ENCODE measurements around the gene AJUBA.

Gene AJUBA

DNA sequence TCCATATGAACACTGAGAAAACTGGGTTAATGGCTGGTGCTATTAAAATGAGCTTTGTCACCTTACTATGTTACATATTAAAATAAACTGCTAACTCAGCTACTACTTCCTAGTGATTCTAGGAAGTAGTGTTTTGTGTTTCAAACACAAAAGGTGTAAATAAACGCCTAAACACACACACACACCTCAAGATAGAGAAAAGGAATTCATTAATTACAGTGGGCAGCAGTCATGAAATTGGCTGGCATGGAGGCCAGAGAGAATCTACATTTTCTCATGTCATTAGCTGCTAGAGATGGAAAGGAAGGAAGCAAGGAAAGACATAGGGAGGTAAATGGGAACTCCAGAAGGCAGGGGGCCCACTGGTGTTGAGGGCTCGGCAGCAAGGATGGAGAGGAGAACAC is 52.4 kb downstream of the AJUBA start:
- DNase-seq: no peak

DNA sequence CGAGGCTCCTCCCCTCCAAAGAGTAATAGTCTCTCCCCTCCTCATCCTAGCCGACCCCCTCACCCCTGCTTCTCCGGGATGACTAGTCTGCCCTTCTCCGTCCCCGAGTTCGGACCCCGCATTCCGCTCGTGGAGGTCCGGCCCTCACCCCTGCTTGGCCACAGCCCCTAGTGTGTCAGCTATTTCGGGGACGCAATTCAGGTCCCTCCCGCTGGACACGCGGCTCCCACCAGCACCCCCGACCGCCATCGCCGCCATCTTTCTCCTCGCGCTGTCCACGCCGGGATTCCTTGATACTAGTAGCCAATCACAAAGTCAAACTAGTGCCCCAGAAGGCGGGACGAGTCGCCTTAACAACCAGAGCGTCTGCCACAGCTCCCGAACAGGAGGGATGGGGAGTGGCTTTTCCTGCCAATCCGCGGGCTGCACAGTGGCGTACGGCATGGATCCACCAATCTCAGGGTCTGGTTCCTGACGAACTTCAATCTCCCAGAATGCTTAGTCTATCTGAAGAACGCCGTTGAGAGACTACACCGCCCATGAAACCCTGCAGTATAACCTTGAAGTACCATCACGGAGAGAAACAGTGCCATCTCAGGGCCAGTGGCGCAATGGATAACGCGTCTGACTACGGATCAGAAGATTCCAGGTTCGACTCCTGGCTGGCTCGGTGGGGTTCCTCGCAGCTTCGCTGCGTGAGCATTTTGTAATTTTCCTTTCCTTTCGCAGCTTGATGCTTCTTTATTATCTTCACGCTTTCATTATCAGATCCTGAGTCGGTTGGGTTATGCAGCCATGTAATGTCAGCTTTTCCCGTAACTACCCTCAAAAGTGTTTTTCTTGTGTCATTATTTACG is 53.0 kb downstream of the AJUBA start, which contains the start of gene PRMT5:
Gene PRMT5 (minus strand): TSS at position 273 of the 857 bp plus-strand sequence. CDS start 15 bp downstream, at position 258.
- peak; percentile 98 for DNase-seq

DNA sequence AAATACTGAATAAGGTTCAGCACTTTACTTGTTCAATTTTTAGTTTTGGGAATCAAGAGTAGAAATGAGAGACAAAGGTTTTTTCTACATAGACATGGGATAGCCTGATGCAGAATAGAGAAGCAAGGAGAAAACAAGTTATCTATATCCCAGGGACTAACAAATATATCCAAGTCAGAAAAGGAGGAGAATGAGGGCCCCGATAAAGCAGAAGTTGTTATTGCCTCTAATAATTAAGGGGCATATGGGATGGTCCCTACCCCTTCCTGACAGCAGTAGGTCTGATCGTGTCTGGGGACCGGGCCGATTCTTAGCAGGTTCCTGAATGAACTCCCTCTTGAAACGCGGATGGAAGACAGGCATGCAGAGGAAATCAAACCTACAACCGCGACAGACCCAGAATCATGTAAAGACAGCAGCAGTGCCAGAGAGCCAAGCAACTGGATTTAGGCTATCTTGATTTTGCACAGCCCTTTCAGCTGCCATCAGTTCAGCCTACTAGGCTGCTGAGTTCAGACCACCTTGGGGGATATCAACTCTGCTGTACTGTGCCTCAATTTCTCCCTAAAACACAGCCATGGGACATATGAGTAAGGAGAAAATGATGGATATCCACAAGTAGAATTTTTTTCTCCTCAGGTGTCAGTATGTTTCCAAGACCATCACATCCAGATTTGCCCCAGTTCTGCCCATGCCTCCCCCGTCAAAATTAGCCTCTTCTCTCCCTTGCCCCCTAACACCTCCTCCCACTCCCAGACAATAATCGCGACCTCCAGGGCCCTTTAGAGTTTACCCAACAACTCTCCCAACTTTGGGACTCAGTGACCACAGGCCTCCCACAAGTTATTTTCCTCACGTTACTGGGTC is 53.9 kb downstream of the AJUBA start:
- peak in 1 of 2 donors; percentile 3 for DNase-seq

DNA sequence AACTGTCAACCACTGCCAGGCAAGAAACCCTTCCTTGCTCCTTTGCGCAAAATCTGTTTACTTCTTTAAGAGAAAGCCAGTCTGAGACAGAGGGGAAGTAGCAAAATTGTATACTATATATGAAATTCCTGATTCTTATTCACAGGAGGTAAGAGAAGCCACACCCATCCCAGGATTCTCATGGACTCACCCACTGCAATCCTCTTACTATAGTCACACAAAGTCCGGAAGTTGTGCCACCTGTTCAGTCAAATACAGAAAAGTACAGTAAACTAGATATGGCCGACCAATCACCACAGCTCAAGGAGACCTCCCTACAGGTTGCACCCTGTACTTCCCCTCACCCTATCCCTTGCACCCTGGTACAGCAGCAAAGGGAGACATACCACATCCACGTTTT is 56.0 kb downstream of the AJUBA start:
- DNase-seq: no peak

DNA sequence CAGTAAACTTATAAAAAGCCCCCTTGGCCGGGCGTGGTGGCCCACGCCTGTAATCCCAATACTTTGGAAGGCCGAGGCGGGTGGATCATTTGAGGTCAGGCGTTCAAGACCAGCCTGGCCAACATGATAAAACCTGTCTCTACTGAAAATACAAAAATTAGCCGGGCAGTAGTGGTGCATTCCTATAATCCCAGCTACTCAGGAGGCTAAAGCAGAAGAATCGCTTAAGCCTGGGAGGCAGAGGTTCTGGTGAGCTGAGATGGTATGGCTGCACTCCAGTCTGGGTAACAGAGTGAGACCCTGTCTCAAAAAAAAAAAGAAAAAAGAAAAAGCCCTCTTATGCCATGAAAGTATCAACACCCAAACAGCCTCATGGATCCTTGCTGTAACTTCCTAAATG is 56.8 kb downstream of the AJUBA start:
- DNase-seq: no peak

DNA sequence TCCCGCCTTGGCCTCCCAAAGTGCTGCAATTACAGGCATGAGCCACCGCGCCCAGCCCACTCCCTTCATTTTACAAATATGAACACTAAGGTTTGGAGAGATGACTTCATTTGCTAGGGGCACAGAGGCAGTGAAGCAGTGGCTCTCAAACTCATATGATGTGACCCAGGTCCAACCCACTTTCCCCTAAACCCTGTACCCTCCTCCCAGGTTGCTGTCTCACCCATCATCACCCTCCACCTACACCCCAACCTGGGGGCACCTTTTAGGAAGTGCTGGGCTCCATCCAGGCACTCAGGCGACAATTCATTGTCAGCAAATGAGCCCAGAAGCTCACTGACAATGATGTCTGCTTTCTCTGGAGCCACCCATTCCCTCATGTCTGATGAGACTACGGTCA is 58.6 kb downstream of the AJUBA start:
- no peak for DNase-seq

DNA sequence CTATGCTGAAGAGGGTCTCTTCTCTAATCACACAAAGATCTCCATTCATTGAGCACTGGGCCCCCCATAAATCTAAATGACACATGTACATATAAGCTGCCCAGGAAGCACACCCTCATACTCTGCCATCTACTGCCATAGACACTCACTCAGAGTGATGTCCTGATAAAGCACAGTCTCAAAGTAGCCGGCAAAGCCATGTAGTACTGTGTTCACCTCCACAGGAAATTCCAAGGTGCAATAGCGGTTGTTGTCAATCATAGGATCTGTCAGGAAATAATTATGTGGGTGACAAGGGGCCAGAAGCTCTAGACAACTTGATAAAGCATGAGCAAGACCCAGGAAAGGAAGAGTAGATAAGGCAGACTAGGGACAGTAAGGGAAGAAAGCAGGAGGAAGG is 60.1 kb downstream of the AJUBA start:
- no peak for DNase-seq

Data from activated CD4-positive, alpha-beta T cell treated with anti-CD3 and anti-CD28 coated beads for 4 hours (primary cell).